Measurements from ENCODE around the gene HACE1. TPM values are rescaled to one million over a fixed set of nuclear protein-coding genes. Genes with fewer than 3 reads are reported as not detected.
A peak's percentile ranks its signal among the peaks of the same experiment; 100 is the strongest.
"Not testable (repeated sequence)": the region's sequence is repeated elsewhere in the genome, so short reads cannot be mapped to it uniquely, and the experiment has no call there.

HACE1 gene
- polyA plus RNA-seq, 3 donors: 2.7 to 3.9 (median 3.4) TPM

GRCh38 chr6:104858642-104859041 lies 1.1 kb downstream of the HACE1 start:
- WGBS (ENCODE audit: insufficient coverage): 33% methylated on average over 2 of the region's 3 CpGs
- Histone ChIP-seq H3K4me1 (ENCODE audit: control insufficient read depth in 1 of 2, insufficient read depth in 2 of 2, low read length in 2 of 2) (peaks cover 8 to 15% of the 10 kb centered on the region in 2 donors), H3K9me3 (replicated peaks in 1 of 2; ENCODE audit: control insufficient read depth in 1 of 2, insufficient read depth in 1 of 2, low read length in 2 of 2) (no peaks in the 10 kb centered on the region), H3K36me3 (replicated peaks in 1 of 2; ENCODE audit: control insufficient read depth in 1 of 2, insufficient read depth in 2 of 2, low read length in 2 of 2) (no peaks in the 10 kb centered on the region), H3K27ac (ENCODE audit: low read depth in 1 of 2, low read length in 2 of 2) (no peak overlapping the region), H2AFZ (ENCODE audit: insufficient read depth, low read depth, low read length, poor library complexity, severe bottlenecking) (peak overlapping the region; percentile 95), H3K27me3 (ENCODE audit: control insufficient read depth in 2 of 2, insufficient read depth in 2 of 2, low read length in 2 of 2) (no peaks in the 10 kb centered on the region), H3K79me2 (ENCODE audit: insufficient read depth, low read length) (peaks cover 12% of the 10 kb centered on the region), H4K20me1 (ENCODE audit: insufficient read depth, low read length) (no peaks in the 10 kb centered on the region), H3K4me3 (replicated peaks in 1 of 3; ENCODE audit: low read depth in 2 of 3, low read length in 3 of 3) (peak overlapping the region in 1 of 3 experiments; percentile 80), H3K4me2 (replicated peaks; ENCODE audit: extremely low read depth, low read length, poor library complexity, severe bottlenecking) (peak overlapping the region; percentile 85), H3K9ac (ENCODE audit: insufficient read depth, low read length, poor library complexity, severe bottlenecking) (no peak overlapping the region)
- DNase-seq: no peak
- Mint-ChIP-seq H3K27me3 (ENCODE audit: low read depth in 3 of 3) (peaks cover 0 to 4% (median 4%) of the 10 kb centered on the region in 3 donors), H3K36me3 (no peaks in the 10 kb centered on the region), H3K4me1 (peaks cover 13% of the 10 kb centered on the region), H3K4me3 (peak overlapping the region; percentile 90 to 93), H3K9me3 (no peaks in the 10 kb centered on the region), H3K27ac (no peak overlapping the region)
- intact Hi-C loops (cut with micrococcal nuclease): no loop called here
- TF ChIP-seq CTCF (IDR thresholded peaks at IDR 0.05): no peak

DNA sequence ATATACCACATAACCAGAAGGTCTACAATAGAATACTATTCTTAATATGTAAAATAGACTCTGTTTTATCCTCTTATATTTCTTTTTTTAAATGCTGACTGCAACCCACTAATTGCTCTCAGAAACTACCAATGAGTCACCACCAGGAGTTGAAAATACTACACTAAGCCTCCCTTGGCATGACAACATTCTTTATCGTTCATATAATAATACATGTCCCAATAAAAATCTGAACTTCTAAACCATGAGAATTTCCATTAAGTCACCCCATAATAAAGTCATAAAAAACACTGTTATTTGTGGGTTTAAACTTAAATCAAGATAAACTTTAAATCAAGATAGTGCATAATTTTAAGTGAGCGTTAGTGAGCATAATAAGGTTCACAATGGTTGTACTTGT lies 4.2 kb downstream of the HACE1 start:
- DNase-seq: no peak
- H3K27me3 ChIP-seq (ENCODE audit: control insufficient read depth in 2 of 2, insufficient read depth in 2 of 2, low read length in 2 of 2): no peaks in the 10 kb centered on the region
- no peaks in the 10 kb centered on the region for H4K20me1 ChIP-seq (ENCODE audit: insufficient read depth, low read length)
- peaks cover 8 to 15% of the 10 kb centered on the region in 2 donors for H3K4me1 ChIP-seq (ENCODE audit: control insufficient read depth in 1 of 2, insufficient read depth in 2 of 2, low read length in 2 of 2)
- Mint-ChIP-seq H3K27me3 (ENCODE audit: low read depth in 3 of 3) (peaks cover 0 to 3% (median 1%) of the 10 kb centered on the region in 3 donors), H3K36me3 (peaks cover 5 to 9% of the 10 kb centered on the region in 2 donors), H3K9me3 (no peaks in the 10 kb centered on the region), H3K4me3 (no peak overlapping the region), H3K4me1 (peaks cover 13% of the 10 kb centered on the region), H3K27ac (no peak overlapping the region)
- no peak overlapping the region for H3K4me3 ChIP-seq (replicated peaks in 1 of 3; ENCODE audit: low read depth in 2 of 3, low read length in 3 of 3)
- H2AFZ ChIP-seq (ENCODE audit: insufficient read depth, low read depth, low read length, poor library complexity, severe bottlenecking): no peak overlapping the region
- H3K36me3 ChIP-seq (replicated peaks in 1 of 2; ENCODE audit: control insufficient read depth in 1 of 2, insufficient read depth in 2 of 2, low read length in 2 of 2): peaks cover under 1 to 4% of the 10 kb centered on the region in 2 donors
- intact Hi-C loops (cut with micrococcal nuclease): no loop called here
- H3K9me3 ChIP-seq (replicated peaks in 1 of 2; ENCODE audit: control insufficient read depth in 1 of 2, insufficient read depth in 1 of 2, low read length in 2 of 2): no peaks in the 10 kb centered on the region
- H3K27ac ChIP-seq (ENCODE audit: low read depth in 1 of 2, low read length in 2 of 2): no peak overlapping the region
- peaks cover 12% of the 10 kb centered on the region for H3K79me2 ChIP-seq (ENCODE audit: insufficient read depth, low read length)
- TF ChIP-seq CTCF (IDR thresholded peaks at IDR 0.05): no peak
- no CpG with 5 or more reads among the region's 2 CpGs for WGBS (ENCODE audit: insufficient coverage)
- no peak overlapping the region for H3K4me2 ChIP-seq (replicated peaks; ENCODE audit: extremely low read depth, low read length, poor library complexity, severe bottlenecking)
- no peak overlapping the region for H3K9ac ChIP-seq (ENCODE audit: insufficient read depth, low read length, poor library complexity, severe bottlenecking)

DNA sequence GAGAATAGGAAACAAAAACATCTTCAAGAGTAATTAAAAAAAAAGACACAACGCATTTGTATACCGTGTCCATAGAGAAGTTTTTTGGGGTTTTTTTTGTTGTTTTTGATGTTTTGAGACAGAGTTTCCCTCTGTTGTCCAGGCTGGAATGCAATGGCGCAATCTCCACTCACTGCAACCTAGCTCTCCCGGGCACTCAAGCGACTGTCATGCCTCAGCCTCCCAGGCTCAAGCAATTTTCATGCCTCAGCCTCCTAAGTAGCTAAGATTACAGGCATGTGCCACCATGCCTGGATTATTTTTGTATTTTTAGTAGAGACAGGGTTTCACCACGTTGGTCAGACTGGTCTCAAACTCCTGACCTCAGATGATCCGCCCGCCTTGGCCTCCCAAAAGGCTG lies 12.0 kb downstream of the HACE1 start:
- H2AFZ ChIP-seq (ENCODE audit: insufficient read depth, low read depth, low read length, poor library complexity, severe bottlenecking); H3K9ac ChIP-seq (ENCODE audit: insufficient read depth, low read length, poor library complexity, severe bottlenecking); DNase-seq; intact Hi-C loops (cut with micrococcal nuclease); H3K27ac ChIP-seq (ENCODE audit: low read depth in 1 of 2, low read length in 2 of 2); H4K20me1 ChIP-seq (ENCODE audit: insufficient read depth, low read length); H3K4me2 ChIP-seq (replicated peaks; ENCODE audit: extremely low read depth, low read length, poor library complexity, severe bottlenecking); H3K4me3 Mint-ChIP-seq; H3K27me3 Mint-ChIP-seq (ENCODE audit: low read depth in 3 of 3); H3K79me2 ChIP-seq (ENCODE audit: insufficient read depth, low read length); H3K9me3 Mint-ChIP-seq; H3K27ac Mint-ChIP-seq; H3K4me1 Mint-ChIP-seq; H3K27me3 ChIP-seq (ENCODE audit: control insufficient read depth in 2 of 2, insufficient read depth in 2 of 2, low read length in 2 of 2); H3K4me1 ChIP-seq (ENCODE audit: control insufficient read depth in 1 of 2, insufficient read depth in 2 of 2, low read length in 2 of 2); H3K4me3 ChIP-seq (replicated peaks in 1 of 3; ENCODE audit: low read depth in 2 of 3, low read length in 3 of 3); H3K9me3 ChIP-seq (replicated peaks in 1 of 2; ENCODE audit: control insufficient read depth in 1 of 2, insufficient read depth in 1 of 2, low read length in 2 of 2): not testable (repeated sequence)
- 95% methylated on average over 3 of the region's 8 CpGs for WGBS (ENCODE audit: insufficient coverage)
- peaks cover 8 to 12% of the 10 kb centered on the region in 2 donors for H3K36me3 ChIP-seq (replicated peaks in 1 of 2; ENCODE audit: control insufficient read depth in 1 of 2, insufficient read depth in 2 of 2, low read length in 2 of 2)
- H3K36me3 Mint-ChIP-seq: peaks cover 20 to 29% of the 10 kb centered on the region in 2 donors

All from CD14-positive monocyte (primary cell).